Caco-2 (cell line): ENCODE measurements around the gene ELL3. TPM values are rescaled to one million over a fixed set of nuclear protein-coding genes. Genes with fewer than 3 reads are reported as not detected.
"Not testable (repeated sequence)": the region's sequence is repeated elsewhere in the genome, so short reads cannot be mapped to it uniquely, and the experiment has no call there.

Experiments used
- BruUV-seq: library from RNA; stranded (reverse); fragments of 400-500 nt; replicated peaks from 2 replicates; lab custom pipeline; 2021; lab: Mats Ljungman, UMichigan
- CTCF ChIA-PET: fragments of 300-600 bp; sonication (Branson Sonifier 250); formaldehyde crosslinking; loops from one replicate; lab custom pipeline; 2022; ENCODE audit warnings: antibody characterized with exemption; lab: Charles Lee
- POLR2A ChIA-PET: fragments of 300-600 bp; sonication (Branson Sonifier 250); formaldehyde crosslinking; loops from one replicate; lab custom pipeline; 2022; ENCODE audit warnings: antibody characterized with exemption; lab: Charles Lee
- DNase-seq, 2 experiments: peaks; one replicate each; pipeline versions ENCODE4 v3.0.0 to v3.0.0-alpha.2; 2020 to 2022
- H3K27me3 ChIP-seq: replicated peaks from 2 replicates; pipeline ENCODE4 v1.6.0; 2011; ENCODE audit warnings: low read length; ENCODE audit not compliant: control insufficient read depth, insufficient read depth
- H3K36me3 ChIP-seq: 2 replicates; pipeline ENCODE4 v1.5.1; 2011; ENCODE audit warnings: low read length; ENCODE audit not compliant: control insufficient read depth, insufficient read depth
- H3K4me1 ChIP-seq: fragments of 250-450 bp; sonication (Bioruptor Pico); 2 replicates; pipeline ENCODE4 v1.5.1; 2020; ENCODE audit warnings: mild to moderate bottlenecking
- H3K4me3 ChIP-seq: 2 replicates; pipeline ENCODE4 v1.5.1; 2011; ENCODE audit warnings: low read depth, mild to moderate bottlenecking, control low read depth, low read length
- H3K9me3 ChIP-seq: fragments of 250-450 bp; sonication (Bioruptor Pico); 2 replicates; pipeline ENCODE4 v1.5.1; 2020; ENCODE audit warnings: mild to moderate bottlenecking, moderate library complexity
- H3K27ac Mint-ChIP-seq: one replicate; pipeline ENCODE4 v1.8.0; 2022; ENCODE audit warnings: mixed read lengths; ENCODE audit not compliant: unreplicated experiment
- H3K27me3 Mint-ChIP-seq: one replicate; pipeline ENCODE4 v1.8.0; 2022; ENCODE audit warnings: mixed read lengths; ENCODE audit not compliant: insufficient read depth, unreplicated experiment
- H3K36me3 Mint-ChIP-seq: one replicate; pipeline ENCODE4 v1.8.0; 2022; ENCODE audit warnings: mild to moderate bottlenecking, mixed read lengths; ENCODE audit not compliant: insufficient read depth, unreplicated experiment
- H3K4me1 Mint-ChIP-seq: one replicate; pipeline ENCODE4 v1.8.0; 2022; ENCODE audit warnings: low read depth, mixed read lengths; ENCODE audit not compliant: unreplicated experiment
- H3K4me3 Mint-ChIP-seq: one replicate; pipeline ENCODE4 v1.8.0; 2022; ENCODE audit warnings: mild to moderate bottlenecking, moderate library complexity, mixed read lengths; ENCODE audit not compliant: unreplicated experiment
- H3K9me3 Mint-ChIP-seq: one replicate; pipeline ENCODE4 v1.8.0; 2022; ENCODE audit warnings: mixed read lengths; ENCODE audit not compliant: unreplicated experiment
- intact Hi-C: fragments of 100-400 bp; cut with micrococcal nuclease; formaldehyde crosslinking; loops from one replicate; pipeline ENCODE4 v1.10.0; 2022; ENCODE audit not compliant: unreplicated experiment
- microRNA-seq: library from miRNA; unstranded; fragments of <30 nt; microRNA quantifications from one replicate; pipeline ENCODE4 v1.2.0, GENCODE V29; 2022
- total RNA-seq: library from RNA; stranded (reverse); gene quantifications from 2 replicates; pipeline ENCODE4 v1.2.3, GENCODE V29; 2022
- TF ChIP-seq, protein P1 (sequence below), 2 experiments: fragments of 200-600 bp in 1 of 2; IDR thresholded peaks; 1 replicate in 1 of 2; 2 replicates in 1 of 2; pipeline versions ENCODE4 v1.5.1 to v1.8.0; 2011 to 2022; ENCODE audit warnings: antibody characterized with exemption in 1 of 2, control low read depth in 1 of 2, inconsistent platforms in 1 of 2, low read depth in 1 of 2, low read length in 1 of 2, mild to moderate bottlenecking in 1 of 2, moderate library complexity in 1 of 2; ENCODE audit not compliant: insufficient read depth in 1 of 2, severe bottlenecking in 1 of 2, unreplicated experiment in 1 of 2

The ELL3 gene
- total RNA-seq, 1 experiment from 2014 or later, result 0.18 TPM

DNA sequence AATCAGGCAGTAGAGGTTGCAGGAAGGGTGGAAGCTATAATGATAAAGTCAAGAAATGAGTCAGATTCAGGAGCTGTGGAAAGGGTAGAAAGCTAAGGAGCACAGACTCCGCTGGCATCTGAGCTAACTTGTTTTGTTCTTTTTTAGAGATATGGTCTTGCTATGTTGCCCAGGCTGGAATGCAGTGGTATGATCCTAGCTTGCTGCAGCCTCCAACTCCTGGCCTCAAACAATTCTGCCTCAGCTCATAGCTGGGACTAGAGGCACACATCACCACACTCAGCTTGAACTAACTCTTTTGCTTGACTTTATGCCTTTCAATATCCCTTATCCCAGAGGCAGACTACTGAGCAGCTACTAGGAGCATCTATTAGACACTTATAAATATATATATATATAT, 50.5 kb downstream of the ELL3 start:
- H3K4me3 ChIP-seq, intact Hi-C loops, H3K4me1 ChIP-seq, H3K4me3 Mint-ChIP-seq, BruUV-seq, H3K9me3 ChIP-seq, H3K27me3 ChIP-seq, H3K36me3 Mint-ChIP-seq, POLR2A ChIA-PET, H3K27ac Mint-ChIP-seq, H3K27me3 Mint-ChIP-seq, H3K4me1 Mint-ChIP-seq, DNase-seq, H3K36me3 ChIP-seq, H3K9me3 Mint-ChIP-seq, CTCF ChIA-PET: not testable (repeated sequence)

GRCh38 chr15:43723151-43723550, 53.6 kb downstream of the ELL3 start:
- no peaks in the 10 kb centered on the region for H3K9me3 Mint-ChIP-seq
- H3K27ac Mint-ChIP-seq, result no peak overlapping the region
- no TSS peak for BruUV-seq
- no peaks in the 10 kb centered on the region for H3K27me3 ChIP-seq
- no peaks in the 10 kb centered on the region for H3K4me1 ChIP-seq
- no peaks in the 10 kb centered on the region for H3K36me3 Mint-ChIP-seq
- intact Hi-C loops, result no loop called here
- DNase-seq, result no peak
- H3K4me1 Mint-ChIP-seq, result no peaks in the 10 kb centered on the region
- ChIA-PET CTCF (no interaction called here), POLR2A (no interaction called here)
- no peaks in the 10 kb centered on the region for H3K36me3 ChIP-seq
- TF ChIP-seq, protein P1, sequence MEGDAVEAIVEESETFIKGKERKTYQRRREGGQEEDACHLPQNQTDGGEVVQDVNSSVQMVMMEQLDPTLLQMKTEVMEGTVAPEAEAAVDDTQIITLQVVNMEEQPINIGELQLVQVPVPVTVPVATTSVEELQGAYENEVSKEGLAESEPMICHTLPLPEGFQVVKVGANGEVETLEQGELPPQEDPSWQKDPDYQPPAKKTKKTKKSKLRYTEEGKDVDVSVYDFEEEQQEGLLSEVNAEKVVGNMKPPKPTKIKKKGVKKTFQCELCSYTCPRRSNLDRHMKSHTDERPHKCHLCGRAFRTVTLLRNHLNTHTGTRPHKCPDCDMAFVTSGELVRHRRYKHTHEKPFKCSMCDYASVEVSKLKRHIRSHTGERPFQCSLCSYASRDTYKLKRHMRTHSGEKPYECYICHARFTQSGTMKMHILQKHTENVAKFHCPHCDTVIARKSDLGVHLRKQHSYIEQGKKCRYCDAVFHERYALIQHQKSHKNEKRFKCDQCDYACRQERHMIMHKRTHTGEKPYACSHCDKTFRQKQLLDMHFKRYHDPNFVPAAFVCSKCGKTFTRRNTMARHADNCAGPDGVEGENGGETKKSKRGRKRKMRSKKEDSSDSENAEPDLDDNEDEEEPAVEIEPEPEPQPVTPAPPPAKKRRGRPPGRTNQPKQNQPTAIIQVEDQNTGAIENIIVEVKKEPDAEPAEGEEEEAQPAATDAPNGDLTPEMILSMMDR (IDR thresholded peaks at IDR 0.05; ENCODE audit: insufficient read depth in 1 of 2, low read depth in 1 of 2, low read length in 1 of 2, severe bottlenecking in 1 of 2, unreplicated experiment in 1 of 2), result no peak
- H3K4me3 Mint-ChIP-seq, result no peak overlapping the region
- H3K4me3 ChIP-seq, result no peak overlapping the region
- peaks cover 4% of the 10 kb centered on the region for H3K27me3 Mint-ChIP-seq
- H3K9me3 ChIP-seq, result no peaks in the 10 kb centered on the region

Small RNAs within 50 kb of the gene (microRNA-seq; reads per million reads assigned to microRNA genes)
- not detected for gene MIR1282

Other genes starting within 250 kb of the ELL3 start
- gene PPIP5K1, start 186.8 kb downstream of the ELL3 start, total RNA-seq, result 36.3 and 38.9 TPM in 2 replicates
- gene CKMT1B, start 182.9 kb downstream of the ELL3 start, total RNA-seq, result 0.93 and 1.6 TPM in 2 replicates
- gene STRC, start 158.2 kb downstream of the ELL3 start, total RNA-seq, result 0.07 TPM in 1 of 2 replicates, not detected in the other
- 1.4 and 2.4 TPM in 2 replicates for gene CATSPER2, start 128.1 kb downstream of the ELL3 start, total RNA-seq
- 1.5 and 3.0 TPM in 2 replicates for gene CKMT1A, start 83.1 kb downstream of the ELL3 start, total RNA-seq
- gene PDIA3, start 30.5 kb downstream of the ELL3 start, total RNA-seq, result 545 and 548 TPM in 2 replicates
- 816 and 823 TPM in 2 replicates for gene SERF2, start 15.4 kb upstream of the ELL3 start, total RNA-seq
- 0.21 and 0.23 TPM in 2 replicates for gene SERINC4, start 23.3 kb upstream of the ELL3 start, total RNA-seq
- gene HYPK, start 23.6 kb upstream of the ELL3 start, total RNA-seq, result 17.9 and 20.4 TPM in 2 replicates
- 37.1 and 37.4 TPM in 2 replicates for gene MFAP1, start 47.7 kb upstream of the ELL3 start, total RNA-seq
- 25.3 and 26.9 TPM in 2 replicates for gene WDR76, start 50.0 kb upstream of the ELL3 start, total RNA-seq